ENCODE measurements around the gene SHISAL2A. TPM values are rescaled to one million over a fixed set of nuclear protein-coding genes. Genes with fewer than 3 reads are reported as not detected.

The SHISAL2A gene
- total RNA-seq, 2 experiments from 2014 or later, result 25.9 to 28.4 TPM

GRCh38 chr1:52588535-52588934, 44.4 kb upstream of the SHISAL2A start:
- POLR2A ChIA-PET, result no interaction called here

GRCh38 chr1:52590266-52590665, 42.7 kb upstream of the SHISAL2A start:
- DNase-seq (no peak), ATAC-seq (ENCODE audit: poor library complexity) (no peak)
- POLR2A ChIA-PET, result no interaction called here
- no peak overlapping the region for H3K4me3 Mint-ChIP-seq
- Histone ChIP-seq H3K27ac (ENCODE audit: low read depth in 1 of 2, low read length in 2 of 2) (no peak overlapping the region), H3K36me3 (ENCODE audit: insufficient read depth, low read length) (no peaks in the 10 kb centered on the region), H3K4me3 (ENCODE audit: low read length) (no peak overlapping the region), H3K9me3 (ENCODE audit: control insufficient read depth in 1 of 2, insufficient read depth in 1 of 2, low read length in 2 of 2) (no peaks in the 10 kb centered on the region), H3K4me1 (ENCODE audit: insufficient read depth, low read length) (no peaks in the 10 kb centered on the region), H3K27me3 (ENCODE audit: control insufficient read depth in 1 of 2, insufficient read depth in 2 of 2, low read length in 2 of 2) (no peaks in the 10 kb centered on the region)
- CTCF ChIA-PET, result no interaction called here
- H3K9me3 Mint-ChIP-seq, result no peaks in the 10 kb centered on the region
- TF ChIP-seq CTCF (IDR thresholded peaks at IDR 0.05), result no peak
- H3K27ac Mint-ChIP-seq, result no peak overlapping the region
- H3K27me3 Mint-ChIP-seq, result no peaks in the 10 kb centered on the region
- intact Hi-C loops (cut with DNase I, micrococcal nuclease), result loop anchor here in 1 of 2 experiments (10.0 kb wide), 1 partner anchor 195 kb away; no protein-coding TSS in a partner anchor
- no peaks in the 10 kb centered on the region for H3K36me3 Mint-ChIP-seq (ENCODE audit: low read depth)
- no peaks in the 10 kb centered on the region for H3K4me1 Mint-ChIP-seq (ENCODE audit: low read depth)

More at GRCh38 chr1:52588535-52588934, 44.4 kb upstream of the SHISAL2A start:
- peak in 1 of 14 experiments; percentile 8 for DNase-seq
- H3K27ac Mint-ChIP-seq, result no peak overlapping the region
- no peak overlapping the region for H3K4me3 Mint-ChIP-seq
- no peak overlapping the region for H3K27ac ChIP-seq (ENCODE audit: low read depth in 1 of 2, low read length in 2 of 2)
- no peak for ATAC-seq (ENCODE audit: poor library complexity)
- no peaks in the 10 kb centered on the region for H3K36me3 ChIP-seq (ENCODE audit: insufficient read depth, low read length)
- CTCF ChIA-PET, result interaction anchor here (1.0 kb wide), 1 partner anchor 10 kb away, joined by 4 read pairs; no protein-coding TSS in a partner anchor
- no peaks in the 10 kb centered on the region for H3K4me1 Mint-ChIP-seq (ENCODE audit: low read depth)
- no peaks in the 10 kb centered on the region for H3K9me3 Mint-ChIP-seq
- H3K27me3 ChIP-seq (ENCODE audit: control insufficient read depth in 1 of 2, insufficient read depth in 2 of 2, low read length in 2 of 2), result no peaks in the 10 kb centered on the region
- H3K9me3 ChIP-seq (ENCODE audit: control insufficient read depth in 1 of 2, insufficient read depth in 1 of 2, low read length in 2 of 2), result no peaks in the 10 kb centered on the region
- no peak for TF ChIP-seq CTCF (IDR thresholded peaks at IDR 0.05)
- no peaks in the 10 kb centered on the region for H3K36me3 Mint-ChIP-seq (ENCODE audit: low read depth)
- H3K4me3 ChIP-seq (ENCODE audit: low read length), result no peak overlapping the region
- H3K4me1 ChIP-seq (ENCODE audit: insufficient read depth, low read length), result no peaks in the 10 kb centered on the region
- H3K27me3 Mint-ChIP-seq, result no peaks in the 10 kb centered on the region
- intact Hi-C loops (cut with DNase I, micrococcal nuclease), result no loop called here

- ChIA-PET CTCF (no interaction called here), POLR2A (interaction anchor here (0.6 kb wide), 1 partner anchor 93 kb away, joined by 3 read pairs; no protein-coding TSS in a partner anchor)
- Mint-ChIP-seq H3K4me3 (no peak overlapping the region), H3K4me1 (ENCODE audit: low read depth) (no peaks in the 10 kb centered on the region), H3K9me3 (no peaks in the 10 kb centered on the region), H3K27me3 (no peaks in the 10 kb centered on the region), H3K27ac (no peak overlapping the region), H3K36me3 (ENCODE audit: low read depth) (no peaks in the 10 kb centered on the region)
- H3K9me3 ChIP-seq (ENCODE audit: control insufficient read depth in 1 of 2, insufficient read depth in 1 of 2, low read length in 2 of 2), result no peaks in the 10 kb centered on the region
- H3K4me3 ChIP-seq (ENCODE audit: low read length), result no peak overlapping the region
- H3K27me3 ChIP-seq (ENCODE audit: control insufficient read depth in 1 of 2, insufficient read depth in 2 of 2, low read length in 2 of 2), result no peaks in the 10 kb centered on the region
- no peaks in the 10 kb centered on the region for H3K36me3 ChIP-seq (ENCODE audit: insufficient read depth, low read length)
- intact Hi-C loops (cut with DNase I, micrococcal nuclease), result loop anchor here in 1 of 2 experiments (10.0 kb wide), 1 partner anchor 192 kb away; no protein-coding TSS in a partner anchor
- H3K27ac ChIP-seq (ENCODE audit: low read depth in 1 of 2, low read length in 2 of 2), result no peak overlapping the region
- DNase-seq (no peak), ATAC-seq (ENCODE audit: poor library complexity) (no peak)
- H3K4me1 ChIP-seq (ENCODE audit: insufficient read depth, low read length), result no peaks in the 10 kb centered on the region
- no peak for TF ChIP-seq CTCF (IDR thresholded peaks at IDR 0.05)
These were observed 40.2 kb upstream of the SHISAL2A start for GRCh38 chr1:52592637-52593323.
